WTC11 (cell line): ENCODE measurements around the gene FFAR2. TPM values are rescaled to one million over a fixed set of nuclear protein-coding genes. Genes with fewer than 3 reads are reported as not detected.

Source experiments
- ATAC-seq: fragments of 200-7000 bp; cut with Tn5 transposase; 2 replicates; pipeline ENCODE4 v1.10.0; 2021; ENCODE audit warnings: mild to moderate bottlenecking, moderate library complexity
- CTCF ChIA-PET: fragments of 300-600 bp; sonication (Branson Sonifier 250); formaldehyde crosslinking; loops from one replicate; lab custom pipeline; 2021; ENCODE audit warnings: antibody characterized with exemption; lab: Charles Lee
- POLR2A ChIA-PET: fragments of 350-600 bp; sonication (Branson Sonifier 250); formaldehyde crosslinking; loops from one replicate; lab custom pipeline; 2021; ENCODE audit warnings: antibody characterized with exemption; lab: Charles Lee
- DNase-seq: peaks from one replicate; pipeline ENCODE4 v3.0.0; 2021; ENCODE audit warnings: low spot score
- H3K27ac Mint-ChIP-seq: 2 replicates; pipeline ENCODE4 v1.8.0; 2021; ENCODE audit warnings: mixed read lengths
- H3K27me3 Mint-ChIP-seq: 2 replicates; pipeline ENCODE4 v1.8.0; 2021; ENCODE audit warnings: low read depth, mild to moderate bottlenecking, moderate library complexity, mixed read lengths
- H3K36me3 Mint-ChIP-seq: 2 replicates; pipeline ENCODE4 v1.8.0; 2021; ENCODE audit warnings: mixed read lengths
- H3K4me1 Mint-ChIP-seq: 2 replicates; pipeline ENCODE4 v1.8.0; 2022; ENCODE audit warnings: mixed read lengths
- H3K4me3 Mint-ChIP-seq: 2 replicates; pipeline ENCODE4 v1.8.0; 2021; ENCODE audit warnings: mild to moderate bottlenecking, moderate library complexity, mixed read lengths
- H3K9me3 Mint-ChIP-seq: 2 replicates; pipeline ENCODE4 v1.8.0; 2021; ENCODE audit warnings: mixed read lengths
- AFF4 ChIP-seq: sonication (generic); formaldehyde crosslinking; IDR thresholded peaks from 2 replicates; pipeline ENCODE4 v1.8.1; 2023; ENCODE audit warnings: mild to moderate bottlenecking, missing genetic modification reagents, borderline replicate concordance
- ATF3 ChIP-seq: sonication (generic); formaldehyde crosslinking; conservative IDR thresholded peaks from 2 replicates; pipeline ENCODE4 v1.8.1; 2022; ENCODE audit warnings: mild to moderate bottlenecking, missing genetic modification reagents
- ERG ChIP-seq: fragments of 250-450 bp; sonication (Bioruptor Pico); IDR thresholded peaks from 2 replicates; pipeline ENCODE4 v1.8.0; 2021; ENCODE audit warnings: mild to moderate bottlenecking
- GABPB1 ChIP-seq: sonication (generic); formaldehyde crosslinking; IDR thresholded peaks from 2 replicates; pipeline ENCODE4 v1.8.1; 2023; ENCODE audit warnings: mild to moderate bottlenecking, missing genetic modification reagents
- KAT7 ChIP-seq: sonication (generic); formaldehyde crosslinking; IDR thresholded peaks from 2 replicates; pipeline ENCODE4 v1.8.1; 2023; ENCODE audit warnings: missing genetic modification reagents, mild to moderate bottlenecking, borderline replicate concordance
- MYBL2 ChIP-seq: sonication (generic); formaldehyde crosslinking; IDR thresholded peaks from 2 replicates; pipeline ENCODE4 v1.8.1; 2023; ENCODE audit warnings: mild to moderate bottlenecking, moderate library complexity, missing genetic modification reagents
- NFYB ChIP-seq: sonication (generic); formaldehyde crosslinking; conservative IDR thresholded peaks from 2 replicates; pipeline ENCODE4 v1.8.0; 2022; ENCODE audit warnings: low read depth, missing genetic modification reagents
- NR2C2 ChIP-seq: sonication (generic); formaldehyde crosslinking; IDR thresholded peaks from 2 replicates; pipeline ENCODE4 v1.8.0; 2022; ENCODE audit warnings: mild to moderate bottlenecking, missing genetic modification reagents
- PRRX2 ChIP-seq: fragments of 250-450 bp; sonication (Bioruptor Pico); IDR thresholded peaks from 2 replicates; pipeline ENCODE4 v1.8.0; 2021; ENCODE audit warnings: mild to moderate bottlenecking
- SMAD4 ChIP-seq: sonication (generic); formaldehyde crosslinking; IDR thresholded peaks from 2 replicates; pipeline ENCODE4 v1.8.0; 2022; ENCODE audit warnings: mild to moderate bottlenecking, missing genetic modification reagents
- TCF7 ChIP-seq: sonication (generic); formaldehyde crosslinking; IDR thresholded peaks from 2 replicates; pipeline ENCODE4 v1.8.0; 2022; ENCODE audit warnings: mild to moderate bottlenecking, low read depth, missing genetic modification reagents, moderate library complexity
- USF2 ChIP-seq: sonication (generic); formaldehyde crosslinking; IDR thresholded peaks from 2 replicates; pipeline ENCODE4 v1.8.1; 2023; ENCODE audit warnings: mild to moderate bottlenecking, missing genetic modification reagents, moderate library complexity
- ZBTB21 ChIP-seq: sonication (generic); formaldehyde crosslinking; IDR thresholded peaks from 2 replicates; pipeline ENCODE4 v1.8.1; 2023; ENCODE audit warnings: mild to moderate bottlenecking, missing genetic modification reagents, borderline replicate concordance
- ZMAT4 ChIP-seq: fragments of 250-450 bp; sonication (Bioruptor Pico); IDR thresholded peaks from 2 replicates; pipeline ENCODE4 v1.9.0; 2021; ENCODE audit warnings: mild to moderate bottlenecking
- ZNF232 ChIP-seq: sonication (generic); formaldehyde crosslinking; IDR thresholded peaks from 2 replicates; pipeline ENCODE4 v1.8.0; 2022; ENCODE audit warnings: mild to moderate bottlenecking, missing genetic modification reagents
- ZNF263 ChIP-seq: sonication (generic); formaldehyde crosslinking; IDR thresholded peaks from 2 replicates; pipeline ENCODE4 v1.8.1; 2022; ENCODE audit warnings: low read depth, mild to moderate bottlenecking, moderate library complexity, missing genetic modification reagents
- ZNF281 ChIP-seq: sonication (generic); formaldehyde crosslinking; IDR thresholded peaks from 2 replicates; pipeline ENCODE4 v1.8.0; 2023; ENCODE audit warnings: mild to moderate bottlenecking, missing genetic modification reagents
- total RNA-seq: library from RNA; stranded (reverse); gene quantifications from 3 replicates; pipeline ENCODE4 v1.2.3, GENCODE V29; 2021

The FFAR2 gene
- total RNA-seq, 1 experiment from 2014 or later: not detected

GRCh38 chr19:35399231-35399630 lies 48.8 kb upstream of the FFAR2 start:
- ATAC-seq: no peak
- DNase-seq: no peak
- H3K27me3 Mint-ChIP-seq: no peaks in the 10 kb centered on the region
- POLR2A ChIA-PET: no interaction called here
- no peak overlapping the region for H3K27ac Mint-ChIP-seq
- H3K36me3 Mint-ChIP-seq: no peaks in the 10 kb centered on the region
- CTCF ChIA-PET: no interaction called here
- H3K9me3 Mint-ChIP-seq: no peaks in the 10 kb centered on the region
- no peaks in the 10 kb centered on the region for H3K4me1 Mint-ChIP-seq
- TF ChIP-seq ZNF263 (CRISPR knock-in tag) (no peak), ERG (CRISPR knock-in tag) (no peak), ATF3 (CRISPR knock-in tag) (no peak), AFF4 (CRISPR knock-in tag) (no peak), ZNF281 (CRISPR knock-in tag) (no peak), USF2 (CRISPR knock-in tag) (no peak), MYBL2 (CRISPR knock-in tag) (no peak), ZMAT4 (CRISPR knock-in tag) (no peak), ZBTB21 (CRISPR knock-in tag) (no peak), NR2C2 (CRISPR knock-in tag) (no peak), GABPB1 (CRISPR knock-in tag) (no peak), TCF7 (CRISPR knock-in tag) (no peak), ZNF232 (CRISPR knock-in tag) (no peak), SMAD4 (CRISPR knock-in tag) (no peak), NFYB (no peak), KAT7 (no peak), PRRX2 (CRISPR knock-in tag) (no peak)
- H3K4me3 Mint-ChIP-seq: no peak overlapping the region
